ENCODE results near the gene PTPRF.

GRCh38 chr1:43584204-43584603 lies 53.5 kb downstream of the PTPRF start:
- TF ChIP-seq EZH2phosphoT487 (conservative IDR thresholded peaks at IDR 0.05; ENCODE audit: low read length): no peak
- no peak for TF ChIP-seq CTCF (IDR thresholded peaks at IDR 0.05; ENCODE audit: insufficient read depth, low read length, poor library complexity, severe bottlenecking)
